H9 (cell line): Measurements from ENCODE around the gene KCNJ14. TPM values are rescaled to one million over a fixed set of nuclear protein-coding genes. Genes with fewer than 3 reads are reported as not detected.
A peak's percentile ranks its signal among the peaks of the same experiment; 100 is the strongest.

Experiments
- DNase-seq: peaks from one replicate; pipeline ENCODE4 v3.0.0-alpha.2; 2017
- H2AFZ ChIP-seq: one replicate; pipeline ENCODE4 v1.6.1; 2013; ENCODE audit warnings: mild to moderate bottlenecking, low read length, control low read depth, moderate library complexity
- H2AK5ac ChIP-seq: 2 replicates; pipeline ENCODE4 v1.6.1; 2013; ENCODE audit warnings: low read length, control low read depth, mixed read lengths; ENCODE audit not compliant: insufficient read length
- H2BK120ac ChIP-seq: one replicate; pipeline ENCODE4 v1.6.1; 2013; ENCODE audit warnings: low read depth, mild to moderate bottlenecking, low read length, control low read depth, inconsistent platforms; ENCODE audit not compliant: poor library complexity, severe bottlenecking
- H2BK12ac ChIP-seq: 2 replicates; pipeline ENCODE4 v1.6.1; 2013; ENCODE audit warnings: low read length, control low read depth, mixed read lengths, low read depth; ENCODE audit not compliant: insufficient read length
- H2BK15ac ChIP-seq: 2 replicates; pipeline ENCODE4 v1.6.1; 2013; ENCODE audit warnings: low read depth, low read length, control low read depth
- H2BK20ac ChIP-seq: one replicate; pipeline ENCODE4 v1.6.1; 2013; ENCODE audit warnings: low read depth, mild to moderate bottlenecking, low read length, control low read depth, inconsistent platforms; ENCODE audit not compliant: poor library complexity, severe bottlenecking
- H2BK5ac ChIP-seq: 2 replicates; pipeline ENCODE4 v1.6.1; 2013; ENCODE audit warnings: low read length, control low read depth, mixed read lengths; ENCODE audit not compliant: insufficient read length
- H3K14ac ChIP-seq: 2 replicates; pipeline ENCODE4 v1.6.1; 2013; ENCODE audit warnings: low read length, control low read depth; ENCODE audit not compliant: insufficient read depth
- H3K18ac ChIP-seq: 2 replicates; pipeline ENCODE4 v1.6.1; 2013; ENCODE audit warnings: low read depth, mild to moderate bottlenecking, mixed read lengths, low read length, control low read depth; ENCODE audit not compliant: insufficient read length
- H3K23ac ChIP-seq: 2 replicates; pipeline ENCODE4 v1.6.1; 2013; ENCODE audit warnings: low read length, control low read depth, mixed read lengths, low read depth; ENCODE audit not compliant: insufficient read length
- H3K23me2 ChIP-seq: 2 replicates; pipeline ENCODE4 v1.6.1; 2013; ENCODE audit warnings: low read depth, mild to moderate bottlenecking, mixed read lengths, low read length, control low read depth; ENCODE audit not compliant: insufficient read length, poor library complexity, severe bottlenecking
- H3K27ac ChIP-seq: 2 replicates; pipeline ENCODE4 v1.5.1; 2013; ENCODE audit warnings: low read length, control low read depth, mixed read lengths, low read depth; ENCODE audit not compliant: insufficient read length
- H3K27me3 ChIP-seq: 2 replicates; pipeline ENCODE4 v1.6.1; 2013; ENCODE audit warnings: low read length, control low read depth, inconsistent platforms; ENCODE audit not compliant: insufficient read depth
- H3K4ac ChIP-seq: 2 replicates; pipeline ENCODE4 v1.6.1; 2013; ENCODE audit warnings: low read depth, mild to moderate bottlenecking, control low read depth, inconsistent platforms, low read length, moderate library complexity
- H3K4me1 ChIP-seq: 2 replicates; pipeline ENCODE4 v1.6.1; 2013; ENCODE audit warnings: low read length, control low read depth, inconsistent platforms; ENCODE audit not compliant: insufficient read depth
- H3K4me2 ChIP-seq: 2 replicates; pipeline ENCODE4 v1.6.1; 2013; ENCODE audit warnings: low read length, control low read depth, mixed read lengths; ENCODE audit not compliant: insufficient read length, insufficient read depth
- H3K56ac ChIP-seq: 2 replicates; pipeline ENCODE4 v1.6.1; 2013; ENCODE audit warnings: low read depth, mild to moderate bottlenecking, mixed read lengths, low read length, control low read depth; ENCODE audit not compliant: insufficient read length
- H3K79me1 ChIP-seq: 2 replicates; pipeline ENCODE4 v1.6.1; 2013; ENCODE audit warnings: low read depth, mild to moderate bottlenecking, moderate library complexity, low read length, control low read depth, inconsistent platforms; ENCODE audit not compliant: insufficient read depth, poor library complexity, severe bottlenecking
- H3K79me2 ChIP-seq: 2 replicates; pipeline ENCODE4 v1.6.1; 2013; ENCODE audit warnings: low read length, control low read depth, inconsistent platforms; ENCODE audit not compliant: insufficient read depth
- H3K9ac ChIP-seq: 2 replicates; pipeline ENCODE4 v1.6.1; 2013; ENCODE audit warnings: low read length, control low read depth, mixed read lengths; ENCODE audit not compliant: insufficient read length; ENCODE audit errors: extremely low read depth
- H3K9me3 ChIP-seq: one replicate; pipeline ENCODE4 v1.6.1; 2013; ENCODE audit warnings: low read depth, low read length, inconsistent platforms; ENCODE audit not compliant: control insufficient read depth
- H3T11ph ChIP-seq: one replicate; pipeline ENCODE4 v1.6.1; 2013; ENCODE audit warnings: mild to moderate bottlenecking, low read length, control low read depth, inconsistent platforms
- H4K20me1 ChIP-seq: one replicate; pipeline ENCODE4 v1.6.1; 2013; ENCODE audit not compliant: control insufficient read depth, insufficient read length, insufficient read depth
- H4K5ac ChIP-seq: 2 replicates; pipeline ENCODE4 v1.6.1; 2013; ENCODE audit warnings: low read depth, mild to moderate bottlenecking, mixed read lengths, low read length, control low read depth; ENCODE audit not compliant: insufficient read length
- H4K8ac ChIP-seq: replicated peaks from 2 replicates; pipeline ENCODE4 v1.6.1; 2013; ENCODE audit warnings: low read length, control low read depth, mixed read lengths, low read depth; ENCODE audit not compliant: insufficient read length
- H4K91ac ChIP-seq: 2 replicates; pipeline ENCODE4 v1.6.1; 2013; ENCODE audit warnings: low read depth, mild to moderate bottlenecking, moderate library complexity, mixed read lengths, low read length, control low read depth; ENCODE audit not compliant: insufficient read length
- H3K27ac Mint-ChIP-seq, 3 experiments: 2 replicates in 2 of 3; 3 replicates in 1 of 3; pipeline ENCODE4 v1.8.0; 2020 to 2021; ENCODE audit warnings: mixed read lengths in 3 of 3, mild to moderate bottlenecking in 1 of 3, moderate library complexity in 1 of 3
- H3K27me3 Mint-ChIP-seq: 2 replicates; pipeline ENCODE4 v1.8.0; 2021; ENCODE audit warnings: low read depth, mild to moderate bottlenecking, moderate library complexity, mixed read lengths
- H3K36me3 Mint-ChIP-seq, 3 experiments: 2 replicates in 2 of 3; 3 replicates in 1 of 3; pipeline ENCODE4 v1.8.0; 2020 to 2021; ENCODE audit warnings: low read depth in 3 of 3, mixed read lengths in 3 of 3; ENCODE audit not compliant: insufficient read depth in 1 of 3
- H3K4me1 Mint-ChIP-seq, 2 experiments: 2 replicates each; pipeline ENCODE4 v1.8.0; 2020; ENCODE audit warnings: mixed read lengths in 2 of 2
- H3K4me3 Mint-ChIP-seq, 2 experiments: 2 replicates in 1 of 2; 3 replicates in 1 of 2; pipeline ENCODE4 v1.8.0; 2020 to 2021; ENCODE audit warnings: mild to moderate bottlenecking in 2 of 2, mixed read lengths in 2 of 2, moderate library complexity in 1 of 2
- H3K9me3 Mint-ChIP-seq, 2 experiments: 2 replicates in 1 of 2; 3 replicates in 1 of 2; pipeline ENCODE4 v1.8.0; 2020; ENCODE audit warnings: mild to moderate bottlenecking in 2 of 2, mixed read lengths in 2 of 2, moderate library complexity in 1 of 2
- WGBS: extraction: QIAGEN DNeasy Blood & Tissue Kit; methylation state at CpG from one replicate; pipeline ENCODE4 v1.1.7; 2013; ENCODE audit warnings: missing lambda C conversion rate, low lambda C conversion rate, mixed read lengths; ENCODE audit not compliant: insufficient read length; ENCODE audit errors: extremely low coverage; 5-methylcytosine and 5-hydroxymethylcytosine counted together
- total RNA-seq: library from RNA; stranded (reverse); gene quantifications from 2 replicates; pipeline ENCODE4 v1.2.1, GENCODE V29; 2021
- TF ChIP-seq, protein P1 (sequence below): fragments of 200-600 bp; sonication (generic); conservative IDR thresholded peaks from 3 replicates; pipeline ENCODE4 v1.8.0; 2021; ENCODE audit warnings: antibody characterized with exemption, mild to moderate bottlenecking

KCNJ14 gene
- total RNA-seq, 1 experiment from 2014 or later: 1.2 TPM

DNA sequence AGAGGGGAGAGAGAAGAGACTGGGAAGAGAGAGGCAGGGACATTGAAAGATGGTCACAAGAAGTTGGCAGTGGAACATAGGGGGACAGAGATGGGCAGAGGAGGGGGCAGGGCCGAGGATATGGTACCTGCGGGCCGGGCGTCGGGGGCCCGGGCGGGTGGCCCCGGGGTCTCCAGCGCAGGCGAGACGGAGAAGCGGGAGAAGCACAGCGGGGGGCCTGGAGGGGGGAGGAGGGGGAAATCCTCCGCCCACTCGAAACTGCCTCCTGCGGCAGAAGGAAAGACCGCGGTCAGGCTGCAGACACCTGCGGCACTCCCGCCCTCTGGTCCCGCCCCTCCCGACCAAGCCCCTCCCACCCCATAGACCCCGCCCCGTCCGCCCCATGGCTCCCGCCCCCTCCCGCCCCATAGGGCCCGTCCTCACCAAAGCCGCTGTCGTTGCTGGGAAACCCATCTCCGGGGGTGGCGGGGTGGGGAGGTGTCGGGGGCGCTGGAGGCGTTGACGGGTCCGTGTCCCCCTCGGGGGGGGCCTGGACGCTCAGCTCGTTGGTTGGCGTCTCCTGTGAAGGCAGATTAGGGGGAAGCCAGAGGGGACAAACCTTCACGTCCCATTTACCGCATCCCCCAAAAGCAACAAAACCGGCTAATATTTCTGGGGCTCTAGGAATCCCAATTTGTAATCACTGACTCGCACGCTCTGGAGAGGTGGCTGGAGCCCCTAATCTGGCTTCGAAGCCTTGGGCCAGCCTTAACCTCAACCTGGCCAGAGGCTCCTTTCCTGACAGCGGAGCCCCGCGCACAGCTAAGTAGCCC lies 35.8 kb downstream of the KCNJ14 start:
- Mint-ChIP-seq H3K9me3 (no peaks in the 10 kb centered on the region; a peak in 2 of 5 replicates), H3K4me3 (peak overlapping the region; percentile 67 to 85), H3K4me1 (peaks cover 24 to 36% of the 10 kb centered on the region in 2 experiments), H3K36me3 (peaks cover 0 to 24% (median 3%) of the 10 kb centered on the region in 3 experiments; a peak in 6 of 7 replicates), H3K27ac (peak overlapping the region; percentile 96 to 99 (median 98)), H3K27me3 (peaks cover 36% of the 10 kb centered on the region)
- H3K23me2 ChIP-seq: peaks cover 8% of the 10 kb centered on the region
- no peaks in the 10 kb centered on the region for H3K79me1 ChIP-seq
- no peaks in the 10 kb centered on the region for H3K4me1 ChIP-seq
- no peaks in the 10 kb centered on the region for H3K79me2 ChIP-seq
- H3K56ac ChIP-seq: no peak overlapping the region
- H2AK5ac ChIP-seq: no peak overlapping the region
- H2BK5ac ChIP-seq: no peak overlapping the region
- peak overlapping the region; percentile 69 for H3K14ac ChIP-seq
- H3K27ac ChIP-seq: no peak overlapping the region
- H3T11ph ChIP-seq: no peak overlapping the region
- DNase-seq: peak; percentile 90
- H2BK20ac ChIP-seq: no peak overlapping the region
- H4K5ac ChIP-seq: no peak overlapping the region
- peak overlapping the region; percentile 65 for H3K4me2 ChIP-seq
- no peak overlapping the region for H4K8ac ChIP-seq
- H4K91ac ChIP-seq: no peak overlapping the region
- H2BK12ac ChIP-seq: peak overlapping the region; percentile 3
- no peak overlapping the region for H3K4ac ChIP-seq
- H2BK15ac ChIP-seq: no peak overlapping the region
- H2AFZ ChIP-seq: no peak overlapping the region
- WGBS: no CpG with 5 or more reads among the region's 50 CpGs
- H3K9ac ChIP-seq: no peak overlapping the region
- TF ChIP-seq, protein P1, sequence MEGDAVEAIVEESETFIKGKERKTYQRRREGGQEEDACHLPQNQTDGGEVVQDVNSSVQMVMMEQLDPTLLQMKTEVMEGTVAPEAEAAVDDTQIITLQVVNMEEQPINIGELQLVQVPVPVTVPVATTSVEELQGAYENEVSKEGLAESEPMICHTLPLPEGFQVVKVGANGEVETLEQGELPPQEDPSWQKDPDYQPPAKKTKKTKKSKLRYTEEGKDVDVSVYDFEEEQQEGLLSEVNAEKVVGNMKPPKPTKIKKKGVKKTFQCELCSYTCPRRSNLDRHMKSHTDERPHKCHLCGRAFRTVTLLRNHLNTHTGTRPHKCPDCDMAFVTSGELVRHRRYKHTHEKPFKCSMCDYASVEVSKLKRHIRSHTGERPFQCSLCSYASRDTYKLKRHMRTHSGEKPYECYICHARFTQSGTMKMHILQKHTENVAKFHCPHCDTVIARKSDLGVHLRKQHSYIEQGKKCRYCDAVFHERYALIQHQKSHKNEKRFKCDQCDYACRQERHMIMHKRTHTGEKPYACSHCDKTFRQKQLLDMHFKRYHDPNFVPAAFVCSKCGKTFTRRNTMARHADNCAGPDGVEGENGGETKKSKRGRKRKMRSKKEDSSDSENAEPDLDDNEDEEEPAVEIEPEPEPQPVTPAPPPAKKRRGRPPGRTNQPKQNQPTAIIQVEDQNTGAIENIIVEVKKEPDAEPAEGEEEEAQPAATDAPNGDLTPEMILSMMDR: no peak
- H3K9me3 ChIP-seq: no peaks in the 10 kb centered on the region
- H3K27me3 ChIP-seq: no peaks in the 10 kb centered on the region; the same call in 1 of the 2 replicates
- no peak overlapping the region for H2BK120ac ChIP-seq
- H3K23ac ChIP-seq: no peak overlapping the region
- no peaks in the 10 kb centered on the region for H4K20me1 ChIP-seq
- peak overlapping the region; percentile 27 for H3K18ac ChIP-seq
